HG02973 (cell line): Measurements from ENCODE around the gene GRIN2C.

Experiments used
- ATAC-seq: cut with Tn5 transposase; IDR thresholded peaks from one replicate; pipeline ENCODE4 v1.9.1; 2021; ENCODE audit warnings: moderate library complexity; ENCODE audit not compliant: unreplicated experiment

GRIN2C gene

DNA sequence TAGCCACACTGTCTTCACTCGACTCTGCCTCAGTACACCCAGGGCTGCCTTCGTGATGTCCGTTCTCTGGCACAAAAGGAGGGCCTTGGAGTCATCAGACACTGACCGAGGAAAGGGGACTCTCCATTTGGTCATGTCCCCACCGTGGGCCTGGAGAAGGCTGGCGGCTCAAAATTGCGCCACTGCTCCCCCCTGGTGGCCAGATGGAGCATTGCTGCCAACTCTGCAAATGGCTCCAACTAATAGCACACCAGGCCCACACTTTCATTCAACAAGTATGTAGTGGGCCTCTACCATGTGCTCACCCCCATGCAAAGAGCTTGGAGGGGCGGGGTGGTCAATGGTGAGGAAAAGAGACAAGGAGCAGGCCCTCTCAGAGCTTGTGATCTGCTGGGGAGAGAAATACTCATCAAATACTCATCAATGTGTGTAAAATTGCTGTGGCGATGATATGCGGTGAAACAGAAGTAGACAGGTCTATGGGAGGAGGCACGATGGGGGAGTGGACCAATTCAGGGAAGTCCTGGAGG lies 5.2 kb upstream of the GRIN2C start:
- no peak for ATAC-seq

DNA sequence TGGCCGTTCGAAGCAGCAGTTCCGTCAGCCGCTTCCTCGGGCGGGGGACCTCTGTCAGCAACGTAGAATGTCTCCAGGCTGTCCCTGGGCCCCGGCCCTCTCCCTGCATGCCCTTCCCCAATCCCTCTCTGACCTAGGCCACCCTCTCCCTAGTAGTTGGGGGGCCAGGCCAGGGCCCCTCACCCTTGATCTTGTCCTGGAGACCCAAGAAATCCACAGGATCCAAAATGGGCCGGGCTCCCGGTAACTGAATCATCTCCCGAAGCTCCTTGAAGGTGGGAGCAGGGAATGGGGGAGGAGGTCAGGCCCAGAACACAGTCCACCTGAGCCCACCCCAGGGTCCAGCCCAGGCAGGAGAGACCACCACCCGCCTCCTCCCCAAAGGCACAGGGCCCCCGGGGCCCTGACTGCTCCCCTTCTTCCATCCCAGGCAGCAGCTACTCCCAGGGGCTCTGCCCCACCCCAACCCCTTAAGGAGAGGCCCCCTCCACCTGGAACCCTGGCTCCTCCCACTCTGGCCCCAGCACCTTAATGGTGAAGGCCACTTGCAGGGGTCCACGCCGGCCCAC lies 4.7 kb upstream of the GRIN2C start:
- ATAC-seq = no peak

DNA sequence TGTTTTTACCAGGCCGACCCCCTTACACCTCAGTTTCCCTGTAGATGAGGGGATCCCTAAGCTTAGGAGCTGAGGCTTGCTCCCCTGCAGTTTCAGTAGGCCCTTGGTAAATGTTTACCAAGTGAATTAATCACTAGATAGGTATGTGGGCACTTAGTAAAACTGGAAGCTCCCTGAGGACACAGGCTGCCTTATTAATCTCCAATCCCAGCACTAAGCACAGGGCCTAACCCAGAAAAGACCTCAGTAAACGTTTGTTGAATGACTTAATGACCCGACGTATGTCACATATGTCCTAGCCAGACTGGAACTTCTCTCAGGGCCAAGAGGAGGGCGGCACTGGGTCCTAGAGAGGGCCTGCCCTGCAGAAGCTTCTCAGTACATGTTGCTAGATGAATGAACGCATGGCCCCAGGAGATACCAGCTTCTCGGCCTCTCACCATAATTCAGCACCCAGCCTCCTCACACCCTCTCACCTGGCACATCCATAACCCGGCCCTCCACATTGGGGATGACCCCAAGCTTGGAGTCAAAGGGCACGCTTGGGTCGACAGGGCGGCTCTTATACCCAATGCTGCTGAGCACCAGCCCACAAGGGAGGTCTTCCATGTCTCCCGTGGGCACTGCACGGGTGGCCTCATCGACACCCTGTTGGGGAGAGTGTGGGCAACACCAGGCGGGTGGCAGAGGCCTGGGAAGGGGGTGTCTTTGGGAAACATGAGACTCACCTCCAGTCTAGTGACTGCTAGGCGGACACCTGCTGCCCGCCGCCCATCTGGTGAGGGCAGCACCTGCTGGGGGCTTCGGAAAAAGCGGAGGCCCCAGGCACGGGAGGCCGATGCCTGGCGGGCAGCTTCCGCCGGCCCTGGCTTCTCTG lies 4.0 kb upstream of the GRIN2C start:
- ATAC-seq = no peak

DNA sequence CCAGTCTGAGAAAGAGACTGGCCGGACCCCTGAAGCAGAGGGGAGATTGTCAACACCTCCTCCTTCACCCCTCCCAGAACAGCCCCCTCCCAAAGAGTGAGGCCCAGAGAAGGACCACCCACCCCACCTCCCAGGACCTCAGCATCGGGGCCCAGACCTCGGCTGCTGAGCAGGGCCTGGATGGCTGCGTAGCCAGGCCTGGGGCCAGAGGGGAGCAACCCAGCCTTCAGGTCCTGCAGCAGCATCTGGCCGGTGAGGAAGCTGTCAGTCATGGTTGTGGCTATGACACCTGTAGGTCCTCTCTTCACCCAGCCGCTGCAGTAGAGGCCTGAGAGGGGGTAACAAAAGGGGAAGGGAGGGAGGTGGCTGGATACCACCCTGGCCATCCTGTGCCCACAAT lies 3.2 kb upstream of the GRIN2C start:
- no peak for ATAC-seq

DNA sequence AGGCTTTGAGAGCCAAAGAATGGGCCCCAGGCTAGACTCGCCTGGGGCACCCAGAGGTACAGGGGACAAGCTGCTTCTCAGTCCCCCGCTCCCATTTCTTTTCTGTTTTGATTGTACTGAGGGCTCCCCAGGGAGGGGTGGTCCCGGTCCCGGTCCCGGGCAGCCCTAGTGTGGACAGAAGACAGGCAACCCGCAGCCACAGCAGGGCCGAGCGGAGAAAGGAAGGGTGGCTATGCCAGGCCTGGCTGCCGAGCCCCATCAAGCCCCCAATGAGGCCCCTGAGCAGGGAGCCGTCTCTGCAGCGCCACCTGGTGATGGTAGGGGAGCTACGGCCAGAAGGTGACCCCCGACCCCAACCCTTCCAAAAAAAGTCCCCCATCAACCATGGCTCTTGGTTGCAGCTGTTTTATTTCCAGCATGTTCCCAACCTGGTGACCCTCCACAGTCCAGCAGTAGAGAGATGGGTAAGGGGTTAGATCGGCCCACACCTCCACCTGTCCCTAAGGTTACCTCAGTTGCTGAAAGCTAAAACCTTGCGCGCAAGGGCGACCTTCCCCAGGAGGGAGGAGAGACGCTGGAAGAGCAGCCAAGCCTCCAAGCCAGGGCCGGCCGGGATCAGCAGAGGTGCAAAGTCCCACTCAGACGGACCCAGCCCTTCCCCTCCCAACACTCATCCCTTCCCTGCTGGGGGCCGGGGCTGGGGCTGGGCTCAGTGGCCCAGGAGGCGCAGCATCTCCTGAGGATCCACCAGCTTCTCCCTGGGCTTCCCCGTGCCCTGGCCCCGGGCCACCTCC lies 2.6 kb upstream of the GRIN2C start:
- no peak for ATAC-seq

DNA sequence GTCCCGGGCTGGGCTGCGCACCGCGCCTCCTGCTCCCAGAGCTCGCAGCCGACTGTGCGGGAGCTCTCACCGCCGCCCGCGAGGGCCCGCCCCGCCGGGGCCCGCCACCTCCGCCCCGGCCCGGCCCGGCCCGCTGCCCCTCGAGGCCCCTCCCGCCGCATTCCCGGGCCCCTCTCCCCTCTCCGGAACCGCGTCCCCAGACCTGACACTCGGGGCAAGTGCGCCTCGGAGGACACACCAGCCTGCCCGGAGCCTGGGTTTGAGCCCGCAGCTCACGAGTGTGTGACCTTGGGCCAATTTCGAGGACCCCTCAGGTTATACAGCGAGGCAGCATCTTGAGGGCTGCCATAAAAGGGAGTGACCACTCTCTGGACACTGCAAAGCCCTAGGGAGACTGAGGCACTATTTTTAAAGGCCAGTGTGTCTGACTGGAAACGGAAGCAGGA lies 2.0 kb upstream of the GRIN2C start:
- no peak for ATAC-seq

DNA sequence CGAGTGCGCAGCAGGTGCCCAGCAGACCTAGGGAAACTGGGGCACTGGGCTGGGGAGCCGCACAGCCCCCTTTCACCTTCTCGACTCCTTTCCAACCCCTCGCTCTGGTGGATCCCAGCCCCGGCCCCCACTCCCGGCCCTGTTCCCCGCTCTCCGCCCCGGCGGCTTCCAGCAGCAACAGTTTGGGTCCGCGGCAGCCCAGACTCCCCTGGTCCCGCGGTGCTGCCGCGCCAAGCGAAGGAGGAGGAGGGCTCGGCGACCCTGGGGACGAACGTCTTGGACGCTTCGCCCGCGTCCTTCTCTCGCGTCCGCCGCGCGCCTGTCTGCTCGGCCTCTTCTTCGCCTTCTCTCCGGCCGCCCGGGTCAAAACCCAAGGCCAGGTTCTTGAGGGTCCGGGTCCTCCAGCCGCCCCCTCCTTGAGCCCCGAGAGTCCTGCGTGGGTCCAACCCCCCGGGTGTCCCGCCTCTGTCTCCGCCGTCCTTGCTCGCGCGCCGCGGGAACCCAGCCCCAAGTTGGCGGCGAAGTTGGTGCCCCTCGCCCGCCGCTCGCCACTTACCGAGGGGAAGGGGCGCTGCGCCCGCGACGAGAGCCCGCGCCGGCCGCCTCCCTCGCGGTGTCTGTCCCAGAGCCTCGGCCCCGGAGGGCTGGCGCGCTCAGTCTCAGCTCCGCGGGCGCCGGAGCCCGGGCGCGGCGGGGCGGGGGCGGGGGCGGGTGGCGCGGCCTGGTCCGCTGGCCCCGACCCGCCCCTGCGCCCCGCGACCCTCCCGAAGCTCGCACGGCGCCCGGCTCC lies 1.4 kb upstream of the GRIN2C start:
- no peak for ATAC-seq

DNA sequence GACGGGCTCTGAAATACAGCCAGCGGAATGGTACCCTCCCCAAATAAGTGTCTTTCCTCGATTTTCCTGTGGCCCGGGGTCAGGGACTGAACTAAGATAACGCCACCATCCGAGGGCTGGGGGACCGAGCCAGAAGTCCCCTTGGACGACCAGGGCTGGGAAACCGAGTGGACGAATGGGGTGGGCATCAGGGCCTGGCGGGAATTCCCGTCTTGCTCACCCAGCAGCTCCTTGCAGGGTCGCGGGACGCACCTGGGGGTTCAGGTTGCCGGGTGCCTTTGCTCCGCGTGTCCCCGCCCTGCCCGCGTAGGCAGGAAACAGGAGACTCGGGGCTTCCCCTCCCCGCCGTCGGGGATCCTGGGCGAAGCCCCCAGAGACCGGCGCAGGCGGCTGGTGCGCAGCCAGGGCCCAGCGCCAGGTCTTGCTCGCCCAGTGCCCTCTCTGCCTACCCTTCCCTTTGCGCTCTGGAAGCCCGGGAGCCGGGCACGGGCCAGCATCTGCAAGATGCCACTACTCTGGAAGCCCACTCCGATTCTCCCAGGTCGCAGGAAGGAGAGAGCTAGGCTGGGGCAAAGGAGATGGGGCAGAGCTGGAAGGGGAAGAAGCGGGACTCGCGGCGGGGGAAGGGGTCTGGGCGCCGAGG lies 665 bp upstream of the GRIN2C start:
- ATAC-seq = no peak

DNA sequence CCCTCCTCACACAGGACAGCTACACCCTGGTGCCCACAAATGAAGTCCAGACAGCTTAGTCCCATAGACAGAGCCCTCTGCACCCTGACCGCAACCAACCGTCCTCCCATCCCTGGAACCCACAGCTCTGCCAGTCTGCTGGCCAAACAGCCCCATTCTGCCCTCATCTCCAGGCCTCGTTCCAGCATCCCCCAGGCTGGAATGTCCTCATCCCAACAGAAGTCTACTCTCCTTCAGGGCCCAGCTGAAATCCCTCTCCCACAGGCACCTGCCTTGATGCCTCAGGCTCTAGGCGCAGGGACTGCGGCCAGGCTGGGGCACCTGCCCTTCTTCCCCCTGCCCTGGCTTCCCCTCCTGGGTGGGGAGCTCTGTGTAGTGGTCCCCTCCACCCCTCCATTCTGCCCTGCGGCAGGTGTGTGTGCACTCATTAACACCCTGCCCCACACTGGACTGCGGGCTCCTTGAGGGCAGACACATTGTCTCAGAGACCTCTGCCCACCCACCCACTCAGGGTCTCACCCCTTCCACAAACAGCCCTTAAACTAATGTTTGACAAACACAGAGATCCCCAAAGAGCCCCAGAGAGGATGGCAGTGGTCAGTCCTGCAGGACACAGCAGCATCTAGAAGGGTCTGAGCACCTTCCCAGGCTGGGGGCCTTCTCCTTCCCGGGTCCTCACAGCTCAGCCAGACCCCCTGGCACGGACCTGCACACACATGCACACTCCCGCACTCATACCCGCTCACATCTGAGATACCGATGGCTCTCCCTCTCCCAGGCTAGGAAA lies 820 bp downstream of the GRIN2C start:
- ATAC-seq = no peak

DNA sequence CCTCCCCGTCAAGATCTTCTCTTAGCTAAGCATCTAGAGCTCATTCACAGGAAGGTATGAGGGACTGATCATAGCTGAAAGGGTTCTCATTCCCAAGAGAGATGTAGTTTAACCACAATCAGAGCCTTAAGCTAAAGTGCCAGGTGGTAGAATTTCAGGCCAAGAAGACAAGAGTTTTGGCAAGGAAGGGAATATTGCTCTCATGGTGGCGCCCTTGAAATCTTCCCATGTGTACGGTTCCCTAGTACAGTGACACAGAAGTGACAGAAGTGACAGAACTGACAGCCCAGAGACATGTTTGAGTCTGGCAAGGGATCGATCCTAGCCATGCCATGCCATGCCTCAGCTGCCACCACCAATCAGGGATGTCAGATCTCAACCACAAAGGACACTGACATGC lies 2.5 kb downstream of the GRIN2C start:
- no peak for ATAC-seq

DNA sequence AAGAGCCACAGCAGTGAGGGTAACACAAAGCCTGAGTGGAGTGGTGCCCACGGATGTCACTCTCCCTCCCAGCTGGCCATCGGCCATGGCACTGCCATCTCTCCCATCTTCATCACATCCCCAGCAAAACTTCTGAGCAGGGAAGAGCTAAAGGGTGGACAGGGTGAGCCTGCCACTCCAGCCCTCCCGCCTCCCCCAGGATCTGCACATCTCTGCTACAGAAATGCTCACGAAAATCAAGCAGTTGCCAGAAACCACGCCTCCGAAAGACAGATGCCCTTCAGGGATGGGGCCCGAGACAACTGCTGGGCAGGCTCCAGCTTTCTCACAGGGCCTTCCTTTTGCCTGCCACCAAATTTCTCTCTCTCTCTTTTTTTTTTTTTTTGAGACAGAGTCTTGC lies 3.6 kb downstream of the GRIN2C start:
- ATAC-seq = no peak

DNA sequence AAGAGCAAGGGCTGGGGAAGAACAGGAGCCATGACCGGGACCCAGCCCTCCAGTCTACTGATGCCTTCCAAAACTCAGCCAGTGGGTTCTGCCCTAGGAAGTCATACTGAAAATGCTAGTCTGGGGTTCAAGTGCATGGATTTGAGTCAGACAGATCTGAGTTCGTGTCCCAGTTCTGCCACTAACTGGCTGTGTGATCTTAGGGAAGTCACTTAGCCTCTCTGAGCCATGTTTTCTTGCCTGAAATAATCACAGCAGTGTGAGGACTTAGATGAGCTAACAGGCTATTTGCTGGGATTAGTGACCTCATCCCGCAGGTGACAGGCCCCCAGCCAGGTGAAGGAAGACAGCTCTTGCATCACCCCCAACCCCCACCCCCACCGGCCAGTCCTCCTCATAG lies 4.4 kb downstream of the GRIN2C start:
- ATAC-seq = no peak

DNA sequence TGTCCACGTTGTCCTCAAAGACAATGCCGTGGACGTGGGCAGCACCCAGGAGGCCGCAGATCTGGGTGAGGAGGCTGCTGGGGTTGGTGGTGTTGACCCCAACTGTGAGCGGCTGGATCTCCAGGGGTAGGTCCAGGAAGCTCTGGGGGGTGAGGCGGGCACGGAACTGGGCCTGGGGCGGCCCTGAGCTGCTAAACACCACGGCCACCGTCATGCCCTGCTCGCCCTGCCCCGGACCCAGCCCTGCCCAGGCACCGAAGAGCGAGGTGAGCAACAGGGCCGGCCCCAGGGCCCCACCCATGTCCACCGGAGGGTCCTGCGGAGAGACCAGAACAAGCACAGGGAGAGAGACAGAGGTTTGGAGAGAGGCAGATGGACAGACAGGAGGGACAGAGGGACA lies 4.9 kb downstream of the GRIN2C start:
- no peak for ATAC-seq

DNA sequence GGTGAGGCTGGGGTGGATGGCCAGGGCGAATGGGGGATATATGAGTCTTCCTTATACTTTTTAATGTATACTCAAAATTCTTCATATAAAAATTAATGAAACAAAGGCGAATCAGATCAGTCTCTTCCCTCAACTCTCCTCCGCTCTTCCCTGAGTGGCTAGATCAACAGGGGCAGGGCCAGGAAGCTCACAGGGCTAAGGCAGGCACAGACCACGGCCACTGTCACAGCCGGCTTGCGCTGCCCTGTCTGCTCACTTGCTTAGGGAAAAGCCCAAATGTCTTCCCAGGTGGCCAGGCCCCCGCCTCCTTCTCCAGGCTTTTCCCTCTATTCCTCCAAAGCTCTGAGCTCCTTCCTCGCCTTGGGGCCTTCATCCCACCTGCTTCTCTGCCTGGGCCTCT lies 6.0 kb downstream of the GRIN2C start:
- ATAC-seq = no peak

DNA sequence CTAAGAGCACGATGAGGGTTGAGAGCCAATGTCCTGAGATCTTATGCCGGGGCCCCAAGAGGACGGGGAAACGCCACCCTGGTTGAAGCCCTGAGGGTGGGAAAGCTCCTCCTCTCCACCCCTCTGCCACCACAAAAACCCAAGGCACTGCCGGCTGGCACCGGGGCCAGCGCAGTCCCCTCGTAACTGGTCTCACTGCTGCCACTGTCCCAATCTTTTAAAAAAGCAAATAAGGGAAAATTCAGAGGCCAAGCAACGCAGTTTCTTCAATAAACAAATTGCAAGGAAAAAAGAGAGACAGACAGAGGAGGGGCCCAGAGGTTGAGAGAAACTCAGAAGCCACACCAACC lies 6.7 kb downstream of the GRIN2C start:
- no peak for ATAC-seq

DNA sequence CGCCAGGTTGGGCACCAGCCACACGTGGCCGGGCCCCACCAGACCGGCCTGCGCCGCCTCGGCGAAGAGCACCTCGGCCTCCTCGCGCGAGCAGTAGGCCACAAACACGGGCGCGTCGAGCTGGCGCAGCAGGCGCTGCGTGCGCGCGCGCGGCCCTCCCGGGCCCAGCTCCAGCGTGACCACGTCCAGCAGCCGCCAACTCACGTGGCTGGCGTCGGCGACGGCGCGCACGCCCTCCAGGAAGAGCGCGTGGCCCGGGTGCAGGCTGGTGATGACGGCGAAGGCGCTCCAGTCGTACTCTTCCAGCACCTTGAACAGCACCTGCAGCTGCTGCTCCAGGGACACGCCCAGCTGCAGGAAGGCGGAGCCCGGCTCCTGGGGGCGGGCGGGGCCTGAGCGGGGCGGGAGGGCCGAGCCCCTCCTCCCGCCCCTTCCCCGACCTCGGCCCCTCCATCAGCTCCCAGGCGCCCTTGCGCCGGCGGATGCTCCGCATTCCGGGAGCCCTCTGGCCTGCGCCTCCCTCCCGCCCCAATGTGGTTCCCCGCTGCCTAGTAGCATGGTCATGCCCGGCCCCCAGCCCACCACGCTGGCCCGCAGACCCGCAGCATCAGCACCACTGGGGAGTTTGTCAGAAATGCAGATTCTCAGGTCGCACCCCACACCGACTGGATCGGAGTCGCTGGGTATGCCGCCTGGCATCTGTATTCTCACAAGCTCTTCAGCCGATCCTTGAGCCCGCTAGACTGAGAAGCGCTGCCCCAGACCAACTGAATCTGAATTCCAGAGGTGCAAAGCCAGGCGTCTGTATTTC lies 7.2 kb downstream of the GRIN2C start:
- ATAC-seq = no peak

DNA sequence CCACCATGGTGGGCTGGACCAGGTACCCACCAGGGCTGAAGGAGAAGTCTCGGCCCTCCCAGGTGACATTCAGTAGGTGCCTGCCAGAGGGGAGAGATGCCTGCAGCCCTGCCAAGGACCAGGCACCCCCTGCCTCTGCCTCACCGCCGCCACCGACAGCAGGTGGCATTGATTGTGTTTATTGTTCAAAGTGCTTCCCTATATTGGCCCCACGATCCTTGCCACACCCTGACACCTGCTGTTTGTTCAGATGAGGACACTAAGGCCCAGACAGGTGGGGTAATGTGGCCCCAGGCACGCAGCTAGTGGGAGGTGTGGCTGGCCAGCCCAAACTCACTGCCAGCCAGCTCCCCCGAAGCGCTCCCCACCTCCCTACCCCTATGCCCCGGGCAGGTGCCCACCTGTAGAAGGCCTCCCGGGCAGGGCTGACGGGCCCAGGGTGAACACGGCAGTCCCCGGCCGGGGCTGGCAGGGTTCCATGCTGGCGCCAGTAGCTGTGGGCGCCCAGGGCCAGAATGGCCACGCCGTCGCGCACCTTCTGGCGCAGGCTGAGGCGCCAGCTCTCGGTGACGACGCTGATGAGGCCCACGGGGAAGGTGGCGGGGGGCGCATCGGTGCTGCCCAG lies 8.0 kb downstream of the GRIN2C start:
- no peak for ATAC-seq

DNA sequence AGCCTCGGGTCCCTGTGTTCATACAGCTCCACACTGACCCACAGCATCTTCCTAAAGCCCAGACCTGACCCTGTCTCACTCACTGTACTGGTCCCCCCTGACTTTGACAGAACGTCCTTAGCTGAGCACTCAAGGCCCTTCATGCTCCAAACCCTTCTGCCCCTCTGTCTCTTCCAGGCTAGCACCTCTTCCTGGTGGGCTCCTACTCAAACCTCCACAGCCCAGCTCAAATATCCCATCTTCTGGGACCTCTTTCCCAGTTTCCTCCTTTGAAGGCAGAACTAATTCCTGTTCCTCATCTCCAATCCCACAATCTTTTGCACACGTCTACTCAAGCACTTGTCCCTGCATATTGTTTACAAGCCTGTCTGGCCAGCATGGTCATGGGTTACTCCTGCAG lies 8.8 kb downstream of the GRIN2C start:
- ATAC-seq = no peak
